ENCODE results near the gene EMC8. TPM values are rescaled to one million over a fixed set of nuclear protein-coding genes. Genes with fewer than 3 reads are reported as not detected.

EMC8 gene
- total and polyA plus RNA-seq, 2 donors (not counting 1 experiment from before 2014, with no cell fraction given): 22.1 to 33.1 TPM

GRCh38 chr16:85844169-85844481 is 44.8 kb upstream of the EMC8 start:
- ATAC-seq (ENCODE audit: low read depth) (no peak), DNase-seq (no peak)
- no peak overlapping the region for H2AFZ ChIP-seq (ENCODE audit: insufficient read depth, low read depth, low read length, poor library complexity, severe bottlenecking)
- Mint-ChIP-seq H3K27me3 (peaks cover 12% of the 10 kb centered on the region), H3K27ac (no peak overlapping the region), H3K4me3 (no peak overlapping the region), H3K9me3 (ENCODE audit: insufficient read depth) (peaks cover 2% of the 10 kb centered on the region), H3K4me1 (peaks cover 17% of the 10 kb centered on the region)
- H3K9ac ChIP-seq (ENCODE audit: low read length): no peak overlapping the region
- no peak for TF ChIP-seq EZH2 (IDR thresholded peaks at IDR 0.05; ENCODE audit: borderline replicate concordance, insufficient read depth, low read depth, low read length, poor library complexity, severe bottlenecking)
- TF ChIP-seq, protein P1, sequence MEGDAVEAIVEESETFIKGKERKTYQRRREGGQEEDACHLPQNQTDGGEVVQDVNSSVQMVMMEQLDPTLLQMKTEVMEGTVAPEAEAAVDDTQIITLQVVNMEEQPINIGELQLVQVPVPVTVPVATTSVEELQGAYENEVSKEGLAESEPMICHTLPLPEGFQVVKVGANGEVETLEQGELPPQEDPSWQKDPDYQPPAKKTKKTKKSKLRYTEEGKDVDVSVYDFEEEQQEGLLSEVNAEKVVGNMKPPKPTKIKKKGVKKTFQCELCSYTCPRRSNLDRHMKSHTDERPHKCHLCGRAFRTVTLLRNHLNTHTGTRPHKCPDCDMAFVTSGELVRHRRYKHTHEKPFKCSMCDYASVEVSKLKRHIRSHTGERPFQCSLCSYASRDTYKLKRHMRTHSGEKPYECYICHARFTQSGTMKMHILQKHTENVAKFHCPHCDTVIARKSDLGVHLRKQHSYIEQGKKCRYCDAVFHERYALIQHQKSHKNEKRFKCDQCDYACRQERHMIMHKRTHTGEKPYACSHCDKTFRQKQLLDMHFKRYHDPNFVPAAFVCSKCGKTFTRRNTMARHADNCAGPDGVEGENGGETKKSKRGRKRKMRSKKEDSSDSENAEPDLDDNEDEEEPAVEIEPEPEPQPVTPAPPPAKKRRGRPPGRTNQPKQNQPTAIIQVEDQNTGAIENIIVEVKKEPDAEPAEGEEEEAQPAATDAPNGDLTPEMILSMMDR (IDR thresholded peaks at IDR 0.05): no peak
- H3K36me3 ChIP-seq (replicated peaks in 1 of 2; ENCODE audit: control extremely low read depth in 1 of 2, control insufficient read depth in 1 of 2, extremely low read depth in 1 of 2, insufficient read depth in 2 of 2, low read length in 1 of 2): no peaks in the 10 kb centered on the region
- H4K20me1 ChIP-seq (ENCODE audit: control insufficient read depth, insufficient read depth, low read length, poor library complexity, severe bottlenecking): no peaks in the 10 kb centered on the region
- H3K4me2 ChIP-seq (replicated peaks; ENCODE audit: low read depth, low read length, poor library complexity, severe bottlenecking): no peak overlapping the region
- intact Hi-C loops (cut with micrococcal nuclease): no loop called here
- H3K79me2 ChIP-seq (ENCODE audit: control insufficient read depth, insufficient read depth, low read length): no peaks in the 10 kb centered on the region
- ChIA-PET POLR2A (no interaction called here), CTCF (interaction anchor here (1.2 kb wide), 1 partner anchor 23 kb away, joined by 6 read pairs; no protein-coding TSS in a partner anchor)
- no peaks in the 10 kb centered on the region for H3K27me3 ChIP-seq (replicated peaks in 1 of 4; ENCODE audit: control extremely low read depth in 1 of 4, control insufficient read depth in 3 of 4, insufficient read depth in 4 of 4, low read length in 3 of 4)
- no peak overlapping the region for H3K4me3 ChIP-seq (ENCODE audit: control extremely low read depth in 1 of 5, extremely low read depth in 1 of 5, insufficient read depth in 1 of 5, low read depth in 2 of 5, low read length in 4 of 5)
- peaks cover 0 to 4% (median 0%) of the 10 kb centered on the region in 3 donors for H3K9me3 ChIP-seq (ENCODE audit: control extremely low read depth in 1 of 3, control insufficient read depth in 2 of 3, insufficient read depth in 1 of 3, low read length in 2 of 3)
- no peak overlapping the region for H3K27ac ChIP-seq (ENCODE audit: low read length in 2 of 2)
- peaks cover 7 to 12% of the 10 kb centered on the region in 2 donors for H3K4me1 ChIP-seq (ENCODE audit: control insufficient read depth in 2 of 2, insufficient read depth in 2 of 2, low read length in 2 of 2)

DNA sequence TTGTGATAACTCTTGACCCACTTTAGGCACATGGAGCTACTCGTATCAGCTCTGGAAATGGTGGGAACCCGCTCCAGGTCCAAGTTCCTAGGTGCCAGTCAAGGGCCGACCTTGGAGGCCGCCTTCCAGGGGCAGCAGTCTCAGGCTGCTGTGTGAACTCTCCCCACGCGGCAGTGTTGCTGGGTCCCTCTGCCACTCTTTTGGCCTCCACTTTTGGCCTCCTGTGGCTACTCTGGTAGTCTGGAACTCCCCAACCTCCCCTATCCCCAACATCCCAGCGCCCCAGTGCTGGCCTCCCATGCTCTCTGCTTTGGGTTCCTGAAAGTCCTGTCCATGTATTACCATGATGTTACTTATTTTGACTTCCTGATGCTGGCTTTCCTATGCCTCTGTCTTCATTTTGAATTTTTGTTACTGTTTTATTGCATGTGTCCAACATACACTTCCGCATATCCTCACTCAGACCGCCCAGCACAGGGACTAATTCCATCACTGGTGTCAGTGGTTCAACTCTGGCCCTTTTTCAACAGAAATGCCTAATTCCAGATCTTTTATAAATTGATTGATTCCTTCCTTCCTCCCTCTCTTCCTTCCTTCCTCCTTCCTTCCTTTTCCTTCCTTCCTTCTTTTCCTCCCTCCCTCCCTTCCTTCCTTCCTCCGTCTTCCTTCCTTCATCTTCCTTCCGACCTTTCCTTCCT is 44.3 kb upstream of the EMC8 start:
- Histone ChIP-seq H3K4me1 (ENCODE audit: control insufficient read depth in 2 of 2, insufficient read depth in 2 of 2, low read length in 2 of 2) (peaks cover 7 to 15% of the 10 kb centered on the region in 2 donors), H3K27me3 (replicated peaks in 1 of 4; ENCODE audit: control extremely low read depth in 1 of 4, control insufficient read depth in 3 of 4, insufficient read depth in 4 of 4, low read length in 3 of 4) (no peaks in the 10 kb centered on the region), H3K9ac (ENCODE audit: low read length) (no peak overlapping the region), H3K27ac (ENCODE audit: low read length in 2 of 2) (no peak overlapping the region), H3K79me2 (ENCODE audit: control insufficient read depth, insufficient read depth, low read length) (no peaks in the 10 kb centered on the region), H4K20me1 (ENCODE audit: control insufficient read depth, insufficient read depth, low read length, poor library complexity, severe bottlenecking) (no peaks in the 10 kb centered on the region), H3K36me3 (replicated peaks in 1 of 2; ENCODE audit: control extremely low read depth in 1 of 2, control insufficient read depth in 1 of 2, extremely low read depth in 1 of 2, insufficient read depth in 2 of 2, low read length in 1 of 2) (no peaks in the 10 kb centered on the region), H3K4me2 (replicated peaks; ENCODE audit: low read depth, low read length, poor library complexity, severe bottlenecking) (no peak overlapping the region), H3K4me3 (ENCODE audit: control extremely low read depth in 1 of 5, extremely low read depth in 1 of 5, insufficient read depth in 1 of 5, low read depth in 2 of 5, low read length in 4 of 5) (no peak overlapping the region), H3K9me3 (ENCODE audit: control extremely low read depth in 1 of 3, control insufficient read depth in 2 of 3, insufficient read depth in 1 of 3, low read length in 2 of 3) (peaks cover 0 to 4% (median 0%) of the 10 kb centered on the region in 3 donors), H2AFZ (ENCODE audit: insufficient read depth, low read depth, low read length, poor library complexity, severe bottlenecking) (no peak overlapping the region)
- Mint-ChIP-seq H3K4me3 (no peak overlapping the region), H3K27ac (no peak overlapping the region), H3K9me3 (ENCODE audit: insufficient read depth) (peaks cover 2% of the 10 kb centered on the region), H3K27me3 (peaks cover 12% of the 10 kb centered on the region), H3K4me1 (peaks cover 18% of the 10 kb centered on the region)
- ChIA-PET CTCF (interaction anchor here (1.4 kb wide), 1 partner anchor 22 kb away, joined by 3 read pairs; no protein-coding TSS in a partner anchor), POLR2A (interaction anchor here (0.5 kb wide), 1 partner anchor 53 kb away, joined by 5 read pairs; no protein-coding TSS in a partner anchor)
- intact Hi-C loops (cut with micrococcal nuclease): no loop called here
- no peak for TF ChIP-seq EZH2 (IDR thresholded peaks at IDR 0.05; ENCODE audit: borderline replicate concordance, insufficient read depth, low read depth, low read length, poor library complexity, severe bottlenecking)
- TF ChIP-seq, protein P1 (IDR thresholded peaks at IDR 0.05): no peak
- DNase-seq (no peak), ATAC-seq (ENCODE audit: low read depth) (no peak)
- WGBS (ENCODE audit: insufficient coverage): 97% methylated on average over 11 of the region's 11 CpGs
